Measurements from ENCODE around the gene ADAMTSL3. TPM values are rescaled to one million over a fixed set of nuclear protein-coding genes. Genes with fewer than 3 reads are reported as not detected.

ADAMTSL3 gene
- 0.80 and 0.89 TPM in 2 replicates for total RNA-seq

DNA sequence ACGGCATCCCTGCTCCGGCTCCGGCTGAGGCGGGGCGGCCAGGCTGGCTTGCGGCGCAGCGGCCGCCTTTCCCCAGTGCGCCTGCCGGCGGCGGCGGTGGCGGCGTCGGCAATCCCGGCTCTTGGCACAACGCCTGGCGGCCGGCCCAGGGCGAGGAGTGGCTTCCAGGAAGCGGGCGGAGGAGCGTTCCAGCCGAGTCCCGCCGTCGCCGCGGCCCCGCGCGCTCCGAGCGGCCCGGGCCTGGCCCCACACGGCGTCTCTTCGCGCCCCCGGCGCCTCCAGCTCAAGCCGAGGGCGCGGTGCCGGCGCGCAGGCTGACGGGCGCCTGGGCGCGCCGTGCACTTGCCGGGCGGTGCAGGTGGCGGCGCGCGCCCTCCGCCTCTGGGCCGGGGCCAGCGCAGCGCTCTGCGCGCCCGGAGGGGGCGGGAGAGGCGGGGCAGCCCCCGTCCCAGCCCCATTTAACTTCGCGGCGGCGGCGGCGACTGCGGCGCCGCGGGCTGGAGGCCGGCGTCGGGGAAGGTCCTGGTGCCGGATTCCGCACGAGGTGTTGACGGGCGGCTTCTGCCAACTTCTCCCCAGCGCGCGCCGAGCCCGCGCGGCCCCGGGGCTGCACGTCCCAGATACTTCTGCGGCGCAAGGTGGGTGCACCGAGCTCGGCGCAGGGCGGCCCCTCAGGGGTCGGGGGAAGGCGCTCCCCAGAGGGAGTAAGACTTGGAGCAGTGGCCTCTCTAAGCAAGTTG, at the start of gene ADAMTSL3:
TSS of gene ADAMTSL3 (plus strand) at position 485 of the 740 bp plus-strand sequence. CDS start 1,639 bp downstream, outside the sequence.

Other genes with a start within 250 kb of the ADAMTSL3 start
- gene SH3GL3, start 206.8 kb upstream of the ADAMTSL3 start, total RNA-seq: not detected in 2 replicates

Data from mammary microvascular endothelial cell (primary cell).